H9 (cell line): Measurements from ENCODE around the gene KHK. TPM values are rescaled to one million over a fixed set of nuclear protein-coding genes. Genes with fewer than 3 reads are reported as not detected.
A peak's percentile ranks its signal among the peaks of the same experiment; 100 is the strongest.

Source experiments
- DNase-seq: peaks from one replicate; pipeline ENCODE4 v3.0.0-alpha.2; 2017
- H2AFZ ChIP-seq: one replicate; pipeline ENCODE4 v1.6.1; 2013; ENCODE audit warnings: mild to moderate bottlenecking, low read length, control low read depth, moderate library complexity
- H2AK5ac ChIP-seq: 2 replicates; pipeline ENCODE4 v1.6.1; 2013; ENCODE audit warnings: low read length, control low read depth, mixed read lengths; ENCODE audit not compliant: insufficient read length
- H2BK120ac ChIP-seq: one replicate; pipeline ENCODE4 v1.6.1; 2013; ENCODE audit warnings: low read depth, mild to moderate bottlenecking, low read length, control low read depth, inconsistent platforms; ENCODE audit not compliant: poor library complexity, severe bottlenecking
- H2BK12ac ChIP-seq: 2 replicates; pipeline ENCODE4 v1.6.1; 2013; ENCODE audit warnings: low read length, control low read depth, mixed read lengths, low read depth; ENCODE audit not compliant: insufficient read length
- H2BK15ac ChIP-seq: 2 replicates; pipeline ENCODE4 v1.6.1; 2013; ENCODE audit warnings: low read depth, low read length, control low read depth
- H2BK20ac ChIP-seq: one replicate; pipeline ENCODE4 v1.6.1; 2013; ENCODE audit warnings: low read depth, mild to moderate bottlenecking, low read length, control low read depth, inconsistent platforms; ENCODE audit not compliant: poor library complexity, severe bottlenecking
- H2BK5ac ChIP-seq: 2 replicates; pipeline ENCODE4 v1.6.1; 2013; ENCODE audit warnings: low read length, control low read depth, mixed read lengths; ENCODE audit not compliant: insufficient read length
- H3K14ac ChIP-seq: 2 replicates; pipeline ENCODE4 v1.6.1; 2013; ENCODE audit warnings: low read length, control low read depth; ENCODE audit not compliant: insufficient read depth
- H3K18ac ChIP-seq: 2 replicates; pipeline ENCODE4 v1.6.1; 2013; ENCODE audit warnings: low read depth, mild to moderate bottlenecking, mixed read lengths, low read length, control low read depth; ENCODE audit not compliant: insufficient read length
- H3K23ac ChIP-seq: 2 replicates; pipeline ENCODE4 v1.6.1; 2013; ENCODE audit warnings: low read length, control low read depth, mixed read lengths, low read depth; ENCODE audit not compliant: insufficient read length
- H3K23me2 ChIP-seq: 2 replicates; pipeline ENCODE4 v1.6.1; 2013; ENCODE audit warnings: low read depth, mild to moderate bottlenecking, mixed read lengths, low read length, control low read depth; ENCODE audit not compliant: insufficient read length, poor library complexity, severe bottlenecking
- H3K27ac ChIP-seq: 2 replicates; pipeline ENCODE4 v1.5.1; 2013; ENCODE audit warnings: low read length, control low read depth, mixed read lengths, low read depth; ENCODE audit not compliant: insufficient read length
- H3K27me3 ChIP-seq: 2 replicates; pipeline ENCODE4 v1.6.1; 2013; ENCODE audit warnings: low read length, control low read depth, inconsistent platforms; ENCODE audit not compliant: insufficient read depth
- H3K4ac ChIP-seq: 2 replicates; pipeline ENCODE4 v1.6.1; 2013; ENCODE audit warnings: low read depth, mild to moderate bottlenecking, control low read depth, inconsistent platforms, low read length, moderate library complexity
- H3K4me1 ChIP-seq: 2 replicates; pipeline ENCODE4 v1.6.1; 2013; ENCODE audit warnings: low read length, control low read depth, inconsistent platforms; ENCODE audit not compliant: insufficient read depth
- H3K4me2 ChIP-seq: 2 replicates; pipeline ENCODE4 v1.6.1; 2013; ENCODE audit warnings: low read length, control low read depth, mixed read lengths; ENCODE audit not compliant: insufficient read length, insufficient read depth
- H3K56ac ChIP-seq: 2 replicates; pipeline ENCODE4 v1.6.1; 2013; ENCODE audit warnings: low read depth, mild to moderate bottlenecking, mixed read lengths, low read length, control low read depth; ENCODE audit not compliant: insufficient read length
- H3K79me1 ChIP-seq: 2 replicates; pipeline ENCODE4 v1.6.1; 2013; ENCODE audit warnings: low read depth, mild to moderate bottlenecking, moderate library complexity, low read length, control low read depth, inconsistent platforms; ENCODE audit not compliant: insufficient read depth, poor library complexity, severe bottlenecking
- H3K79me2 ChIP-seq: 2 replicates; pipeline ENCODE4 v1.6.1; 2013; ENCODE audit warnings: low read length, control low read depth, inconsistent platforms; ENCODE audit not compliant: insufficient read depth
- H3K9ac ChIP-seq: 2 replicates; pipeline ENCODE4 v1.6.1; 2013; ENCODE audit warnings: low read length, control low read depth, mixed read lengths; ENCODE audit not compliant: insufficient read length; ENCODE audit errors: extremely low read depth
- H3K9me3 ChIP-seq: one replicate; pipeline ENCODE4 v1.6.1; 2013; ENCODE audit warnings: low read depth, low read length, inconsistent platforms; ENCODE audit not compliant: control insufficient read depth
- H3T11ph ChIP-seq: one replicate; pipeline ENCODE4 v1.6.1; 2013; ENCODE audit warnings: mild to moderate bottlenecking, low read length, control low read depth, inconsistent platforms
- H4K20me1 ChIP-seq: one replicate; pipeline ENCODE4 v1.6.1; 2013; ENCODE audit not compliant: control insufficient read depth, insufficient read length, insufficient read depth
- H4K5ac ChIP-seq: 2 replicates; pipeline ENCODE4 v1.6.1; 2013; ENCODE audit warnings: low read depth, mild to moderate bottlenecking, mixed read lengths, low read length, control low read depth; ENCODE audit not compliant: insufficient read length
- H4K8ac ChIP-seq: replicated peaks from 2 replicates; pipeline ENCODE4 v1.6.1; 2013; ENCODE audit warnings: low read length, control low read depth, mixed read lengths, low read depth; ENCODE audit not compliant: insufficient read length
- H4K91ac ChIP-seq: 2 replicates; pipeline ENCODE4 v1.6.1; 2013; ENCODE audit warnings: low read depth, mild to moderate bottlenecking, moderate library complexity, mixed read lengths, low read length, control low read depth; ENCODE audit not compliant: insufficient read length
- H3K27ac Mint-ChIP-seq, 3 experiments: 2 replicates in 2 of 3; 3 replicates in 1 of 3; pipeline ENCODE4 v1.8.0; 2020 to 2021; ENCODE audit warnings: mixed read lengths in 3 of 3, mild to moderate bottlenecking in 1 of 3, moderate library complexity in 1 of 3
- H3K27me3 Mint-ChIP-seq: 2 replicates; pipeline ENCODE4 v1.8.0; 2021; ENCODE audit warnings: low read depth, mild to moderate bottlenecking, moderate library complexity, mixed read lengths
- H3K36me3 Mint-ChIP-seq, 3 experiments: 2 replicates in 2 of 3; 3 replicates in 1 of 3; pipeline ENCODE4 v1.8.0; 2020 to 2021; ENCODE audit warnings: low read depth in 3 of 3, mixed read lengths in 3 of 3; ENCODE audit not compliant: insufficient read depth in 1 of 3
- H3K4me1 Mint-ChIP-seq, 2 experiments: 2 replicates each; pipeline ENCODE4 v1.8.0; 2020; ENCODE audit warnings: mixed read lengths in 2 of 2
- H3K4me3 Mint-ChIP-seq, 2 experiments: 2 replicates in 1 of 2; 3 replicates in 1 of 2; pipeline ENCODE4 v1.8.0; 2020 to 2021; ENCODE audit warnings: mild to moderate bottlenecking in 2 of 2, mixed read lengths in 2 of 2, moderate library complexity in 1 of 2
- H3K9me3 Mint-ChIP-seq, 2 experiments: 2 replicates in 1 of 2; 3 replicates in 1 of 2; pipeline ENCODE4 v1.8.0; 2020; ENCODE audit warnings: mild to moderate bottlenecking in 2 of 2, mixed read lengths in 2 of 2, moderate library complexity in 1 of 2
- WGBS: extraction: QIAGEN DNeasy Blood & Tissue Kit; methylation state at CpG from one replicate; pipeline ENCODE4 v1.1.7; 2013; ENCODE audit warnings: missing lambda C conversion rate, low lambda C conversion rate, mixed read lengths; ENCODE audit not compliant: insufficient read length; ENCODE audit errors: extremely low coverage; 5-methylcytosine and 5-hydroxymethylcytosine counted together
- total RNA-seq: library from RNA; stranded (reverse); gene quantifications from 2 replicates; pipeline ENCODE4 v1.2.1, GENCODE V29; 2021
- TF ChIP-seq, protein P1 (sequence below): fragments of 200-600 bp; sonication (generic); conservative IDR thresholded peaks from 3 replicates; pipeline ENCODE4 v1.8.0; 2021; ENCODE audit warnings: antibody characterized with exemption, mild to moderate bottlenecking

KHK gene
- total RNA-seq, 1 experiment from 2014 or later = 12.1 TPM

DNA sequence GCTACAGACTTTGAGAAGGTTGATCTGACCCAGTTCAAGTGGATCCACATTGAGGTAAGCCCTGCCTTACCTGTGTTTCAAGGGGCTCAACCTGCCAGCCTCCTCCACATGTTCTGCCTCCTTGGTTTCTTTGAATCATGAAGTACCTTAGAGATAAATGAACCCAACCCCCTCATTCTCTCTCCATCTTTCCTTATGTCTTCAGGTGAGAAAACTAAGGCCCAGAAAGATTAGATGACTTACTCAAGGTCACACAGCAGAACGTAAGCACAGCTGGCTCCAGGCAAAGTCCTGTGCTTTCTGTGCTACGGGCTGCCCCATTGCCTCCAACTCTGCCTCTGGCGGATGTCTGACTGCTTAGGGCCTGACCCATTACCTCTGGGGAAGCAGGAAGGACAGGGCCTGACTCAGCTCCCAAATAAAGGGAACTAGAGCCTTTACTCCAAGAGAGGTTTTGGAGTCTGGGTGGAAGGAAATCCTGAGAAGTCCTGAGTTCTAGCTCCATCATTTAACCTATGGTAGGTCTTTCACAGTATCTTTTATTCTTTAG is 10.3 kb downstream of the KHK start:
- H3K18ac ChIP-seq = no peak overlapping the region
- H3K27me3 Mint-ChIP-seq = peaks cover 2% of the 10 kb centered on the region; the same call in 1 of the 2 replicates
- H3K9me3 ChIP-seq = no peaks in the 10 kb centered on the region
- no peak overlapping the region for H3K14ac ChIP-seq
- H3K9ac ChIP-seq = no peak overlapping the region
- no peak overlapping the region for H4K91ac ChIP-seq
- H3K4me3 Mint-ChIP-seq = peak overlapping the region in 1 of 2 experiments; percentile 67; a peak in 3 of 5 replicates
- TF ChIP-seq, protein P1, sequence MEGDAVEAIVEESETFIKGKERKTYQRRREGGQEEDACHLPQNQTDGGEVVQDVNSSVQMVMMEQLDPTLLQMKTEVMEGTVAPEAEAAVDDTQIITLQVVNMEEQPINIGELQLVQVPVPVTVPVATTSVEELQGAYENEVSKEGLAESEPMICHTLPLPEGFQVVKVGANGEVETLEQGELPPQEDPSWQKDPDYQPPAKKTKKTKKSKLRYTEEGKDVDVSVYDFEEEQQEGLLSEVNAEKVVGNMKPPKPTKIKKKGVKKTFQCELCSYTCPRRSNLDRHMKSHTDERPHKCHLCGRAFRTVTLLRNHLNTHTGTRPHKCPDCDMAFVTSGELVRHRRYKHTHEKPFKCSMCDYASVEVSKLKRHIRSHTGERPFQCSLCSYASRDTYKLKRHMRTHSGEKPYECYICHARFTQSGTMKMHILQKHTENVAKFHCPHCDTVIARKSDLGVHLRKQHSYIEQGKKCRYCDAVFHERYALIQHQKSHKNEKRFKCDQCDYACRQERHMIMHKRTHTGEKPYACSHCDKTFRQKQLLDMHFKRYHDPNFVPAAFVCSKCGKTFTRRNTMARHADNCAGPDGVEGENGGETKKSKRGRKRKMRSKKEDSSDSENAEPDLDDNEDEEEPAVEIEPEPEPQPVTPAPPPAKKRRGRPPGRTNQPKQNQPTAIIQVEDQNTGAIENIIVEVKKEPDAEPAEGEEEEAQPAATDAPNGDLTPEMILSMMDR = no peak
- no CpG with 5 or more reads among the region's 3 CpGs for WGBS
- no peaks in the 10 kb centered on the region for H3K4me1 ChIP-seq
- H2AK5ac ChIP-seq = no peak overlapping the region
- no peak for DNase-seq
- H3K9me3 Mint-ChIP-seq = no peaks in the 10 kb centered on the region; a peak in 1 of 5 replicates
- H4K8ac ChIP-seq = no peak overlapping the region
- no peak overlapping the region for H3K27ac ChIP-seq
- H3K4ac ChIP-seq = no peak overlapping the region
- no peaks in the 10 kb centered on the region for H3K79me2 ChIP-seq
- H2BK12ac ChIP-seq = no peak overlapping the region
- no peak overlapping the region for H3K56ac ChIP-seq
- no peak overlapping the region for H2AFZ ChIP-seq
- peak overlapping the region in 1 of 3 experiments; percentile 93; a peak in 1 of 7 replicates for H3K27ac Mint-ChIP-seq
- H2BK15ac ChIP-seq = no peak overlapping the region
- H3K79me1 ChIP-seq = no peaks in the 10 kb centered on the region
- no peak overlapping the region for H4K5ac ChIP-seq
- no peak overlapping the region for H3K23ac ChIP-seq
- peaks cover 3% of the 10 kb centered on the region for H4K20me1 ChIP-seq
- H3K36me3 Mint-ChIP-seq = peaks cover 0 to 1% (median 0%) of the 10 kb centered on the region in 3 experiments; a peak in 3 of 7 replicates
- no peak overlapping the region for H3T11ph ChIP-seq
- H2BK20ac ChIP-seq = no peak overlapping the region
- H3K4me1 Mint-ChIP-seq = peaks cover 8 to 10% of the 10 kb centered on the region in 2 experiments
- no peaks in the 10 kb centered on the region for H3K23me2 ChIP-seq
- no peak overlapping the region for H3K4me2 ChIP-seq
- H2BK5ac ChIP-seq = no peak overlapping the region
- no peaks in the 10 kb centered on the region for H3K27me3 ChIP-seq
- H2BK120ac ChIP-seq = no peak overlapping the region
